K562 (cell line): ENCODE measurements around the gene CNTN4. TPM values are rescaled to one million over a fixed set of nuclear protein-coding genes. Genes with fewer than 3 reads are reported as not detected.

Experiments used
- ATAC-seq: fragments of 200-7000 bp; cut with Tn5 transposase; 3 replicates; pipeline ENCODE4 v1.9.1; 2020; ENCODE audit warnings: moderate library complexity
- BruUV-seq: library from RNA; stranded (reverse); fragments of 400-500 nt; replicated peaks from 2 replicates; lab custom pipeline; 2021; lab: Mats Ljungman, UMichigan
- CTCF ChIA-PET: fragments of 300-600 bp; formaldehyde crosslinking; extraction: SDS; loops from one replicate; lab custom pipeline; 2021; ENCODE audit warnings: low intra/inter-chr PET ratio; lab: Yijun Ruan, JAX
- POLR2A ChIA-PET: fragments of 300-600, 350-650 bp; sonication (Branson Sonifier 250); formaldehyde crosslinking; extraction: SDS; loops from one replicate; lab custom pipeline; 2021; ENCODE audit warnings: antibody characterized with exemption, inconsistent platforms; lab: Yijun Ruan, JAX
- DNase-seq, 4 experiments: peaks; one replicate each; pipeline versions ENCODE4 v3.0.0 to v3.0.0-alpha.2; 2011 to 2018; ENCODE audit warnings: low spot score in 3 of 4, mixed read lengths in 3 of 4; ENCODE audit errors: extremely low read depth in 1 of 4
- FAIRE-seq: peaks from 2 replicates; lab custom pipeline; 2011; peaks lifted over from hg19 to GRCh38; lab: Jason Lieb, UNC
- H2AFZ ChIP-seq: 2 replicates; pipeline ENCODE4 v1.6.0; 2011; ENCODE audit warnings: low read depth, low read length, control low read depth, inconsistent platforms
- H3K27ac ChIP-seq: fragments of 200-600 bp; 3 replicates; pipeline ENCODE4 v1.8.0; 2011; ENCODE audit warnings: low read depth, mild to moderate bottlenecking, control low read depth, inconsistent platforms, low read length, moderate library complexity, mixed read lengths; ENCODE audit errors: extremely low read depth
- H3K27me3 ChIP-seq, 2 experiments: fragments of 300-600 bp in 1 of 2; 2 replicates in 1 of 2; 3 replicates in 1 of 2; pipeline versions ENCODE4 v1.6.0 to v1.8.0; 2011; ENCODE audit warnings: inconsistent platforms in 2 of 2, low read length in 2 of 2, mild to moderate bottlenecking in 1 of 2, mixed read lengths in 1 of 2, moderate library complexity in 1 of 2; ENCODE audit not compliant: control insufficient read depth in 2 of 2, insufficient read depth in 2 of 2
- H3K36me3 ChIP-seq: fragments of 300-600 bp; 3 replicates; pipeline ENCODE4 v1.8.0; 2011; ENCODE audit warnings: mild to moderate bottlenecking, low read length, inconsistent platforms; ENCODE audit not compliant: control insufficient read depth, insufficient read depth
- H3K4me1 ChIP-seq, 2 experiments: fragments of 200-600 bp in 1 of 2; replicated peaks in 1 of 2; 2 replicates in 1 of 2; 3 replicates in 1 of 2; pipeline versions ENCODE4 v1.5.1 to v1.8.0; 2011; ENCODE audit warnings: inconsistent platforms in 2 of 2, low read length in 2 of 2, mild to moderate bottlenecking in 1 of 2, mixed read lengths in 1 of 2, moderate library complexity in 1 of 2; ENCODE audit not compliant: control insufficient read depth in 2 of 2, insufficient read depth in 2 of 2
- H3K4me2 ChIP-seq: 2 replicates; pipeline ENCODE4 v1.6.1; 2011; ENCODE audit warnings: low read length, control low read depth, inconsistent platforms, mixed read lengths; ENCODE audit not compliant: insufficient read depth
- H3K4me3 ChIP-seq: fragments of 200-600 bp; sonication (generic), shearing (Covaris generic); 2 replicates; pipeline ENCODE4 v1.5.1; 2016; ENCODE audit warnings: control low read depth, inconsistent platforms
- H3K79me2 ChIP-seq: fragments of 200-600 bp; 3 replicates; pipeline ENCODE4 v1.8.0; 2011; ENCODE audit warnings: low read length, inconsistent platforms; ENCODE audit not compliant: control insufficient read depth, insufficient read depth
- H3K9ac ChIP-seq, 2 experiments: 2 replicates each; pipeline versions ENCODE4 v1.6.0 to v1.6.1; 2011; ENCODE audit warnings: low read depth in 2 of 2, low read length in 2 of 2, control low read depth in 1 of 2, inconsistent platforms in 1 of 2, mild to moderate bottlenecking in 1 of 2, mixed read lengths in 1 of 2; ENCODE audit not compliant: insufficient read depth in 1 of 2
- H3K9me1 ChIP-seq: one replicate; pipeline ENCODE4 v1.6.0; 2011; ENCODE audit warnings: inconsistent platforms, mild to moderate bottlenecking, low read length, moderate library complexity; ENCODE audit not compliant: control insufficient read depth, insufficient read depth
- H3K9me3 ChIP-seq: replicated peaks from 2 replicates; pipeline ENCODE4 v1.5.1; 2011; ENCODE audit warnings: low read depth, low read length, inconsistent platforms; ENCODE audit not compliant: control insufficient read depth, insufficient read depth
- H4K20me1 ChIP-seq: replicated peaks from 2 replicates; pipeline ENCODE4 v1.6.1; 2011; ENCODE audit warnings: low read length, inconsistent platforms, mixed read lengths; ENCODE audit not compliant: control insufficient read depth, insufficient read depth
- BACH1 ChIP-seq: fragments of 200-800 bp; sonication (Bioruptor generic); IDR thresholded peaks from 2 replicates; pipeline ENCODE4 v1.6.1; 2016; ENCODE audit warnings: missing genetic modification characterization, missing compliant biosample characterization
- DLX4 ChIP-seq: fragments of 250-450 bp; sonication (Bioruptor Pico); IDR thresholded peaks from 2 replicates; pipeline ENCODE4 v1.6.1; 2021; ENCODE audit warnings: mild to moderate bottlenecking
- FOS ChIP-seq: IDR thresholded peaks from 3 replicates; pipeline ENCODE4 v1.6.1; 2011; ENCODE audit not compliant: insufficient read length; ENCODE audit errors: extremely low read depth
- MCM5 ChIP-seq: fragments of 450-650 bp; IDR thresholded peaks from 2 replicates; pipeline ENCODE4 v1.6.1; 2016; ENCODE audit warnings: low read depth
- OTX1 ChIP-seq: fragments of 450-650 bp; formaldehyde crosslinking; IDR thresholded peaks from 2 replicates; pipeline ENCODE4 v1.4.0; 2022; ENCODE audit warnings: mild to moderate bottlenecking
- RCOR1 ChIP-seq, 2 experiments: IDR thresholded peaks; 2 replicates each; pipeline ENCODE4 v1.6.1; 2012; ENCODE audit warnings: low read depth in 2 of 2, low read length in 2 of 2, borderline replicate concordance in 1 of 2, improper control_type of control experiment in 1 of 2
- SIRT6 ChIP-seq: IDR thresholded peaks from one replicate; pipeline ENCODE4 v1.6.1; 2012; ENCODE audit warnings: low read depth, mild to moderate bottlenecking, control low read depth, inconsistent platforms, low read length, moderate library complexity
- TOE1 ChIP-seq, 2 experiments: fragments of 450-650 bp in 1 of 2; sonication (generic) in 1 of 2; formaldehyde crosslinking in 1 of 2; IDR thresholded peaks; 2 replicates each; pipeline versions ENCODE4 v1.7.1 to v1.8.0; 2016 to 2022; ENCODE audit warnings: borderline replicate concordance in 2 of 2, mild to moderate bottlenecking in 2 of 2, antibody characterized with exemption in 1 of 2, inconsistent platforms in 1 of 2, low read depth in 1 of 2, missing genetic modification reagents in 1 of 2, moderate library complexity in 1 of 2
- ZBTB1 ChIP-seq: sonication (generic); formaldehyde crosslinking; IDR thresholded peaks from 2 replicates; pipeline ENCODE4 v1.8.1; 2023; ENCODE audit warnings: missing genetic modification reagents, low read depth, mild to moderate bottlenecking, borderline replicate concordance
- ZFP30 ChIP-seq: fragments of 250-450 bp; sonication (Bioruptor Pico); IDR thresholded peaks from 2 replicates; pipeline ENCODE4 v1.8.0; 2022; ENCODE audit warnings: moderate library complexity, mild to moderate bottlenecking, inconsistent platforms, borderline replicate concordance
- WGBS: fragments of 100-300 bp; shearing (Covaris generic); methylation state at CpG from one replicate; pipeline ENCODE4 v1.1.6; 2016; ENCODE audit warnings: low coverage, mixed read lengths; ENCODE audit not compliant: insufficient coverage; ENCODE audit errors: missing lambda C conversion rate; 5-methylcytosine and 5-hydroxymethylcytosine counted together
- in situ Hi-C: fragments of 300-500 bp; cut with MboI; formaldehyde crosslinking; loops from 4 replicates; pipeline ENCODE4 v1.15.0; 2018; ENCODE audit warnings: inconsistent platforms, mixed read lengths
- intact Hi-C: fragments of 100-400 bp; cut with micrococcal nuclease; formaldehyde crosslinking; loops from 2 replicates; pipeline ENCODE4 v1.14.2; 2022
- polyA plus RNA-seq, 8 experiments: library from polyadenylated mRNA; depleted of rRNA in 4 of 8; stranded (reverse) in 5 of 8; unstranded in 3 of 8; fragments of >200 nt; fragmentation: Nextera tagmentation in 2 of 8; fragmentation: Illumina TruSeq in 1 of 8; extraction: Ambion mirVana in 2 of 8; extraction: Trizol in 1 of 8; gene quantifications; 2 replicates each; pipeline versions ENCODE4 v1.2.1 to v1.2.3, GENCODE V29; 2011 to 2014; ENCODE audit warnings: inconsistent platforms in 1 of 8, missing spikeins in 1 of 8
- total RNA-seq, 7 experiments: library from RNA; depleted of rRNA in 6 of 7; stranded (reverse); fragments of >200 nt in 6 of 7; fragmentation: Illumina TruSeq in 2 of 7; extraction: Trizol in 2 of 7; gene quantifications; 2 replicates each; pipeline versions ENCODE4 v1.2.1 to v1.2.3, GENCODE V29; 2011 to 2021; ENCODE audit warnings: low replicate concordance in 1 of 7

Gene CNTN4
- total and polyA plus RNA-seq, 9 of the 15 experiments (the other 6 are each of a cell fraction or from before 2014, with no cell fraction given): not detected

- CTCF ChIA-PET: no interaction called here
- POLR2A ChIA-PET: no interaction called here
- intact Hi-C loops: no loop called here
Measured at GRCh38 chr3:2506776-2507175, 408.1 kb downstream of the CNTN4 start.

More at GRCh38 chr3:2506776-2507175, 408.1 kb downstream of the CNTN4 start:
- Histone ChIP-seq H3K9ac (no peak overlapping the region), H3K36me3 (no peaks in the 10 kb centered on the region), H3K9me1 (no peaks in the 10 kb centered on the region), H3K9me3 (0 out of 2 replicates have a peak, but pooled peaks cover 2% of the 10 kb centered on the region), H3K27me3 (no peaks in the 10 kb centered on the region), H2AFZ (no peak overlapping the region), H3K4me3 (no peak overlapping the region), H3K27ac (no peak overlapping the region), H3K79me2 (no peaks in the 10 kb centered on the region), H3K4me2 (no peak overlapping the region), H4K20me1 (no peaks in the 10 kb centered on the region), H3K4me1 (no peaks in the 10 kb centered on the region)
- 0% methylated on average over 8 of the region's 8 CpGs for WGBS
- in situ Hi-C loops: no loop called here
- FAIRE-seq: no peak
- no TSS peak for BruUV-seq
- DNase-seq: no peak
- ATAC-seq: no peak
- no peak for TF ChIP-seq ZFP30 (CRISPR knock-in tag)
- no peak for TF ChIP-seq DLX4 (CRISPR knock-in tag)
- no peak for TF ChIP-seq BACH1
- TF ChIP-seq SIRT6: no peak
- TF ChIP-seq FOS: no peak
- no peak for TF ChIP-seq OTX1 (CRISPR knock-in tag)
- no peak for TF ChIP-seq RCOR1 (IDR thresholded peaks at IDR 0.05; ENCODE audit: borderline replicate concordance in 1 of 2, low read depth in 2 of 2, low read length in 2 of 2)
- TF ChIP-seq MCM5: no peak
- no peak for TF ChIP-seq TOE1 (IDR thresholded peaks at IDR 0.05; ENCODE audit: borderline replicate concordance)
- TF ChIP-seq TOE1 (CRISPR knock-in tag; IDR thresholded peaks at IDR 0.05; ENCODE audit: borderline replicate concordance, low read depth): no peak
- no peak for TF ChIP-seq ZBTB1 (CRISPR knock-in tag)
